ENCODE data around the gene SARM1.

Gene SARM1

GRCh38 chr17:28368915-28369683, 2.4 kb upstream of the SARM1 start:
- Mint-ChIP-seq H3K27me3 (no peaks in the 10 kb centered on the region), H3K9me3 (no peaks in the 10 kb centered on the region), H3K4me3 (no peak overlapping the region), H3K36me3 (ENCODE audit: low read depth) (peaks cover 30% of the 10 kb centered on the region), H3K4me1 (ENCODE audit: low read depth) (peaks cover 21% of the 10 kb centered on the region), H3K27ac (no peak overlapping the region)
- no peak for DNase-seq

GRCh38 chr17:28369684-28370034, 1.8 kb upstream of the SARM1 start:
- no peaks in the 10 kb centered on the region for H3K9me3 Mint-ChIP-seq
- H3K4me3 Mint-ChIP-seq = no peak overlapping the region
- H3K36me3 Mint-ChIP-seq (ENCODE audit: low read depth) = peaks cover 27% of the 10 kb centered on the region
- no peak for DNase-seq
- H3K4me1 Mint-ChIP-seq (ENCODE audit: low read depth) = peaks cover 21% of the 10 kb centered on the region
- H3K27ac Mint-ChIP-seq = no peak overlapping the region
- H3K27me3 Mint-ChIP-seq = no peaks in the 10 kb centered on the region

GRCh38 chr17:28370035-28370743, 1.3 kb upstream of the SARM1 start, which contains the start of gene VTN:
Gene VTN, minus strand, starts transcription at chr17:28370307. Its CDS starts 104 bp downstream, at chr17:28370203.
- Mint-ChIP-seq H3K36me3 (ENCODE audit: low read depth) (peaks cover 29% of the 10 kb centered on the region), H3K9me3 (no peaks in the 10 kb centered on the region), H3K4me3 (peak within 1 kb of the TSS; percentile 87), H3K27ac (peak within 1 kb of the TSS; percentile 93), H3K4me1 (ENCODE audit: low read depth) (peaks cover 24% of the 10 kb centered on the region), H3K27me3 (no peaks in the 10 kb centered on the region)
- DNase-seq = no peak

DNA sequence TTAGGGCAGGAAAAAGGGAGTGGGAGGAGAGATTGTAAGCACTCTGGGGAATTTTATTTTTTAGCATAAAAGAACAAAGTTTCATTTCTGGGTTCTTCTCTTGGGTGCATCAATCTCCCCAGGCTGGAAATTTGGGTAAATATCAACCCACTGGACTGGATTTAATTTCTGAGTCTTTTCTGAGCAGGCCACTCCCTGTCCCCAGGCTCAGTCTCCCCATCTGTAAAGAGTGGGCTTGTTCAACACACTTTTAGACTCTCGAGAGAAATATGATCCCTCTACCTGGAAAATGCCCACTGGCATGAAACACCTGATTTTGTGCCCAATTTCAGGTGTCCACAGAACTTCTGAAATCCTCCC, 770 bp upstream of the SARM1 start:
- Mint-ChIP-seq H3K4me1 (ENCODE audit: low read depth) (peaks cover 24% of the 10 kb centered on the region), H3K27ac (peak overlapping the region; percentile 93), H3K9me3 (no peaks in the 10 kb centered on the region), H3K4me3 (peak overlapping the region; percentile 87), H3K36me3 (ENCODE audit: low read depth) (peaks cover 27% of the 10 kb centered on the region), H3K27me3 (no peaks in the 10 kb centered on the region)
- no peak for DNase-seq

DNA sequence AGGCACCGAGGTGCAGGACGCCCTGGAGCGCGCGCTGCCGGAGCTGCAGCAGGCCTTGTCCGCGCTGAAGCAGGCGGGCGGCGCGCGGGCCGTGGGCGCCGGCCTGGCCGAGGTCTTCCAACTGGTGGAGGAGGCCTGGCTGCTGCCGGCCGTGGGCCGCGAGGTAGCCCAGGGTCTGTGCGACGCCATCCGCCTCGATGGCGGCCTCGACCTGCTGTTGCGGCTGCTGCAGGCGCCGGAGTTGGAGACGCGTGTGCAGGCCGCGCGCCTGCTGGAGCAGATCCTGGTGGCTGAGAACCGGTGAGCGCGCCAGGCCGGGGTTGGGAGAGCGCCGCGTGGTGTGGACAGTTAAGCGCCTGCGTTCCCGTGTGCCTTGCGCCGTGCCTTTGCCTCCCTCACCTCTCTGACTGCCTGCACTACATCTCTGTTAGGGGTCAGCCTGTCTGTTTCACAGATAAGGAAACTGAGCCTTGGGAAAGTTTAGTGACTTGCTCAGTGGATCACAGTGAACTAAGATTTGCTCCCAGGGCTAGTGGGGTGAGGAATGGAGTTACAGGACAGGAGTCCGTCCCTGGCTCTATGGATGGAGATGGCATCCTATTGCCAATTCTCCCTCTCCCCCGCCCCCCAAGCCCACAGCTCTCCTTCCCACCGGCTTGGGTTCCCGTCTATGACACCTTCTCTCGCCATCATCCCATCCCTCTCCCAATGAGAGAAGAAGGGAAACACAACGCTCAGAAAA, 880 bp downstream of the SARM1 start:
- no peaks in the 10 kb centered on the region for H3K9me3 Mint-ChIP-seq
- H3K36me3 Mint-ChIP-seq (ENCODE audit: low read depth) = peaks cover 26% of the 10 kb centered on the region
- peak overlapping the region; percentile 84 for H3K4me3 Mint-ChIP-seq
- no peak for DNase-seq
- H3K27ac Mint-ChIP-seq = peak overlapping the region; percentile 82
- no peaks in the 10 kb centered on the region for H3K27me3 Mint-ChIP-seq
- peaks cover 24% of the 10 kb centered on the region for H3K4me1 Mint-ChIP-seq (ENCODE audit: low read depth)

DNA sequence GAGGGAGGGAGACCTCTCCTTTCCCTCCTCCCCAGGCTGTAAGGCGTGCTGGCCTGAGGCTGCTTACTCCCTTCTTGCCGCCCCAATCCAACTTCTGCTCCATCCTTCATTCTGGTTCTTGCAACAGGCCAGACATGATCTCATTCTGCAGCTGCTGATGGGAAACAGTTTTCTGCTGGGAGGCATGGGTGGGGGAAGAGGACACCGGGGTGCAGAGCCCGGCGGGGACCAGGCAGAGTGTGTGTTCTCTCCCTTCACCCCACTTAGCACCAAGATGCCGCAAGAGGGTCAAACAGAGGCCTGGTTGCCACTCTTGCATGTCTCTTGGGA, 1.4 kb downstream of the SARM1 start:
- DNase-seq = no peak
- H3K9me3 Mint-ChIP-seq = no peaks in the 10 kb centered on the region
- H3K4me3 Mint-ChIP-seq = peak overlapping the region; percentile 84
- H3K27ac Mint-ChIP-seq = peak overlapping the region; percentile 82
- H3K4me1 Mint-ChIP-seq (ENCODE audit: low read depth) = peaks cover 24% of the 10 kb centered on the region
- peaks cover 26% of the 10 kb centered on the region for H3K36me3 Mint-ChIP-seq (ENCODE audit: low read depth)
- no peaks in the 10 kb centered on the region for H3K27me3 Mint-ChIP-seq

- H3K27me3 Mint-ChIP-seq = no peaks in the 10 kb centered on the region
- H3K4me3 Mint-ChIP-seq = no peak overlapping the region
- peaks cover 25% of the 10 kb centered on the region for H3K4me1 Mint-ChIP-seq (ENCODE audit: low read depth)
- DNase-seq = no peak
- peaks cover 35% of the 10 kb centered on the region for H3K36me3 Mint-ChIP-seq (ENCODE audit: low read depth)
- H3K27ac Mint-ChIP-seq = no peak overlapping the region
- no peaks in the 10 kb centered on the region for H3K9me3 Mint-ChIP-seq
These were observed 8.6 kb downstream of the SARM1 start for GRCh38 chr17:28379814-28380801.

- Mint-ChIP-seq H3K36me3 (ENCODE audit: low read depth) (peaks cover 37% of the 10 kb centered on the region), H3K27ac (no peak overlapping the region), H3K9me3 (no peaks in the 10 kb centered on the region), H3K4me1 (ENCODE audit: low read depth) (peaks cover 29% of the 10 kb centered on the region), H3K27me3 (no peaks in the 10 kb centered on the region), H3K4me3 (no peak overlapping the region)
- peak; percentile 53 for DNase-seq
These were observed 9.8 kb downstream of the SARM1 start for GRCh38 chr17:28381141-28381825.

GRCh38 chr17:28384281-28385036, 13.0 kb downstream of the SARM1 start:
- Mint-ChIP-seq H3K4me3 (peak overlapping the region; percentile 87), H3K27me3 (no peaks in the 10 kb centered on the region), H3K27ac (peak overlapping the region; percentile 18), H3K4me1 (ENCODE audit: low read depth) (peaks cover 29% of the 10 kb centered on the region), H3K9me3 (no peaks in the 10 kb centered on the region), H3K36me3 (ENCODE audit: low read depth) (peaks cover 53% of the 10 kb centered on the region)
- DNase-seq = peak; percentile 80

- peaks cover 57% of the 10 kb centered on the region for H3K36me3 Mint-ChIP-seq (ENCODE audit: low read depth)
- no peaks in the 10 kb centered on the region for H3K9me3 Mint-ChIP-seq
- peaks cover 29% of the 10 kb centered on the region for H3K4me1 Mint-ChIP-seq (ENCODE audit: low read depth)
- no peaks in the 10 kb centered on the region for H3K27me3 Mint-ChIP-seq
- peak overlapping the region; percentile 87 for H3K4me3 Mint-ChIP-seq
- peak overlapping the region; percentile 77 for H3K27ac Mint-ChIP-seq
- peak; percentile 57 for DNase-seq
These were observed 13.5 kb downstream of the SARM1 start for GRCh38 chr17:28385037-28385400.

- Mint-ChIP-seq H3K9me3 (no peaks in the 10 kb centered on the region), H3K27ac (peak overlapping the region; percentile 77), H3K36me3 (ENCODE audit: low read depth) (peaks cover 60% of the 10 kb centered on the region)
These were observed 13.9 kb downstream of the SARM1 start for GRCh38 chr17:28385406-28385805.

GRCh38 chr17:28386391-28386790, 14.9 kb downstream of the SARM1 start:
- H3K27ac Mint-ChIP-seq = no peak overlapping the region
- no peaks in the 10 kb centered on the region for H3K9me3 Mint-ChIP-seq
- peaks cover 20% of the 10 kb centered on the region for H3K4me1 Mint-ChIP-seq (ENCODE audit: low read depth)
- H3K27me3 Mint-ChIP-seq = no peaks in the 10 kb centered on the region
- H3K4me3 Mint-ChIP-seq = no peak overlapping the region
- H3K36me3 Mint-ChIP-seq (ENCODE audit: low read depth) = peaks cover 66% of the 10 kb centered on the region
- no peak for DNase-seq

More at GRCh38 chr17:28385406-28385805, 13.9 kb downstream of the SARM1 start:
- Mint-ChIP-seq H3K4me1 (ENCODE audit: low read depth) (peaks cover 26% of the 10 kb centered on the region), H3K4me3 (peak overlapping the region; percentile 87), H3K27me3 (no peaks in the 10 kb centered on the region)
- DNase-seq = peak; percentile 29

DNA sequence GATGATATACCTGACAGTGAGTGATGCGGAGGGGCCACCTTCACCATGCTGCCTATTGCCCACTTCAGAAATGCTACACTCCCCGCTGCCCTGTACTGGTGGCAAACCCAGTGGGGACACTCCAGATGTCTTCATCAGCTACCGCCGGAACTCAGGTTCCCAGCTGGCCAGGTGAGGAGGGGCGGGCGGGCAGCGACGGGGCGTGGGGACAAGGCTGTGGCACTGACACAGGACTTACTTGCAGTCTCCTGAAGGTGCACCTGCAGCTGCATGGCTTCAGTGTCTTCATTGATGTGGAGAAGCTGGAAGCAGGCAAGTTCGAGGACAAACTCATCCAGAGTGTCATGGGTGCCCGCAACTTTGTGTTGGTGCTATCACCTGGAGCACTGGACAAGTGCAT, 16.6 kb downstream of the SARM1 start:
- H3K4me1 Mint-ChIP-seq (ENCODE audit: low read depth) = peaks cover 18% of the 10 kb centered on the region
- H3K36me3 Mint-ChIP-seq (ENCODE audit: low read depth) = peaks cover 70% of the 10 kb centered on the region
- no peak for DNase-seq
- H3K27ac Mint-ChIP-seq = no peak overlapping the region
- no peak overlapping the region for H3K4me3 Mint-ChIP-seq
- no peaks in the 10 kb centered on the region for H3K27me3 Mint-ChIP-seq
- H3K9me3 Mint-ChIP-seq = no peaks in the 10 kb centered on the region

Data from activated T-cell treated with anti-CD3 and anti-CD28 coated beads, Interleukin-2, amount 50 U/mL, for 24 hours (primary cell).